CD4-positive, alpha-beta memory T cell (primary cell): ENCODE data around the gene ZNF14. TPM values are rescaled to one million over a fixed set of nuclear protein-coding genes. Genes with fewer than 3 reads are reported as not detected.
A peak's percentile ranks its signal among the peaks of the same experiment; 100 is the strongest.
"Not testable (repeated sequence)": the region's sequence is repeated elsewhere in the genome, so short reads cannot be mapped to it uniquely, and the experiment has no call there.

ENCODE experiments used
- CTCF ChIA-PET: fragments of 350-600 bp; sonication (Branson Sonifier 250); formaldehyde crosslinking; loops from one replicate; lab custom pipeline; 2021; ENCODE audit warnings: inconsistent platforms; ENCODE audit not compliant: partially characterized antibody; lab: Charles Lee
- POLR2A ChIA-PET: fragments of 350-600 bp; sonication (Branson Sonifier 250); formaldehyde crosslinking; loops from one replicate; lab custom pipeline; 2021; ENCODE audit not compliant: partially characterized antibody; lab: Charles Lee
- DNase-seq, 5 donors: peaks; one replicate each; pipeline versions ENCODE4 v3.0.0 to v3.0.0-alpha.2; 2020 to 2022; ENCODE audit warnings: mixed read lengths in 1 of 5
- H3K27ac ChIP-seq: one replicate; pipeline ENCODE4 v1.7.0; 2013; ENCODE audit warnings: low read depth, low read length
- H3K27me3 ChIP-seq: 2 replicates; pipeline ENCODE4 v1.7.0; 2013; ENCODE audit warnings: mild to moderate bottlenecking, low read length, moderate library complexity; ENCODE audit not compliant: insufficient read depth
- H3K36me3 ChIP-seq: 2 replicates; pipeline ENCODE4 v1.7.0; 2013; ENCODE audit warnings: mild to moderate bottlenecking, low read length, moderate library complexity; ENCODE audit not compliant: insufficient read depth
- H3K4me1 ChIP-seq: 2 replicates; pipeline ENCODE4 v1.7.0; 2013; ENCODE audit warnings: mild to moderate bottlenecking, low read length, moderate library complexity; ENCODE audit not compliant: insufficient read depth
- H3K4me3 ChIP-seq, 2 donors: one replicate each; pipeline ENCODE4 v1.7.0; 2013; ENCODE audit warnings: low read length in 2 of 2, mild to moderate bottlenecking in 1 of 2
- H3K9me3 ChIP-seq, 2 donors: one replicate each; pipeline ENCODE4 v1.7.0; 2013; ENCODE audit warnings: low read length in 2 of 2, control low read depth in 1 of 2; ENCODE audit not compliant: control insufficient read depth in 1 of 2
- H3K27ac Mint-ChIP-seq, 7 donors: one replicate each; pipeline ENCODE4 v1.8.0; 2020 to 2021; ENCODE audit warnings: mixed read lengths in 7 of 7, mild to moderate bottlenecking in 6 of 7, inconsistent platforms in 3 of 7, moderate library complexity in 3 of 7
- H3K27me3 Mint-ChIP-seq, 2 donors: one replicate each; pipeline ENCODE4 v1.8.0; 2020 to 2021; ENCODE audit warnings: mixed read lengths in 2 of 2
- H3K36me3 Mint-ChIP-seq, 2 donors: one replicate each; pipeline ENCODE4 v1.8.0; 2020 to 2021; ENCODE audit warnings: mixed read lengths in 2 of 2, inconsistent platforms in 1 of 2, mild to moderate bottlenecking in 1 of 2
- H3K4me1 Mint-ChIP-seq, 4 donors: one replicate each; pipeline ENCODE4 v1.8.0; 2020 to 2021; ENCODE audit warnings: mixed read lengths in 4 of 4, mild to moderate bottlenecking in 1 of 4
- H3K4me3 Mint-ChIP-seq, 8 donors: one replicate each; pipeline ENCODE4 v1.8.0; 2020 to 2021; ENCODE audit warnings: mixed read lengths in 8 of 8, mild to moderate bottlenecking in 7 of 8, moderate library complexity in 6 of 8, inconsistent platforms in 3 of 8
- H3K9me3 Mint-ChIP-seq, 8 donors: one replicate each; pipeline ENCODE4 v1.8.0; 2020 to 2021; ENCODE audit warnings: mixed read lengths in 8 of 8, mild to moderate bottlenecking in 5 of 8, inconsistent platforms in 3 of 8, moderate library complexity in 1 of 8
- intact Hi-C: fragments of 100-400 bp; cut with micrococcal nuclease; formaldehyde crosslinking; loops from one replicate; pipeline ENCODE4 v1.15.1; 2023
- polyA plus RNA-seq, 2 donors: library from polyadenylated mRNA; unstranded; fragments of 300-500 nt; fragmentation: Illumina TruSeq; gene quantifications; one replicate each; pipeline ENCODE4 v1.2.3, GENCODE V29; 2021
- total RNA-seq, 2 experiments: library from RNA; stranded (reverse); gene quantifications; one replicate each; pipeline ENCODE4 v1.2.3, GENCODE V29; 2021

The ZNF14 gene
- total RNA-seq (10 to 100 TPM; 31.2 to 32.2 TPM), polyA plus RNA-seq (10 to 100 TPM; 13.9 to 22.7 TPM)

GRCh38 chr19:19732579-19733501 is at the start of gene ZNF14:
Gene ZNF14, minus strand, starts transcription at chr19:19733112. Its CDS starts 154 bp downstream, at chr19:19732958.
- Mint-ChIP-seq H3K27ac (peak within 1 kb of the TSS; percentile 93 to 99 (median 98)), H3K4me3 (peak within 1 kb of the TSS; percentile 95 to 100 (median 98)), H3K36me3 (peaks cover 37 to 42% of the 10 kb centered on the region in 2 donors), H3K4me1 (peaks cover 11 to 40% (median 24%) of the 10 kb centered on the region in 4 donors), H3K27me3 (no peaks in the 10 kb centered on the region), H3K9me3 (peaks cover 0 to 44% (median 20%) of the 10 kb centered on the region in 8 donors)
- Histone ChIP-seq H3K36me3 (peaks cover 9% of the 10 kb centered on the region), H3K9me3 (peaks cover 0 to 2% of the 10 kb centered on the region in 2 donors), H3K4me1 (peaks cover 18% of the 10 kb centered on the region), H3K27ac (peak within 1 kb of the TSS; percentile 72), H3K4me3 (peak within 1 kb of the TSS; percentile 59 to 81), H3K27me3 (no peaks in the 10 kb centered on the region)
- ChIA-PET CTCF (interaction anchor here (0.7 to 1.6 kb wide), 5 partner anchors 12 to 201 kb away, joined by 3 to 6 read pairs (median 3); partner anchors contain the start of gene ZNF101), POLR2A (interaction anchor here (0.6 to 5.8 kb wide), 33 partner anchors 10 to 1191 kb away, joined by 3 to 127 read pairs (median 3); partner anchors contain the start of genes ATP13A1, NDUFA13, ZNF101 and ZNF253)
- DNase-seq, result peak; percentile 87 to 94 (median 88)
- intact Hi-C loops, result loop anchor here (1.0 to 5.0 kb wide), 6 partner anchors 43 to 201 kb away; partner anchors contain the start of genes ZNF101 and ZNF506

GRCh38 chr19:19781791-19782190 is 48.9 kb upstream of the ZNF14 start:
- H3K27ac ChIP-seq, CTCF ChIA-PET, H3K9me3 Mint-ChIP-seq, H3K4me3 Mint-ChIP-seq, H3K27me3 Mint-ChIP-seq, H3K36me3 ChIP-seq, H3K27ac Mint-ChIP-seq, H3K27me3 ChIP-seq, H3K4me3 ChIP-seq, H3K9me3 ChIP-seq, DNase-seq, intact Hi-C loops: not testable (repeated sequence)
- H3K4me1 ChIP-seq, result peaks cover 22% of the 10 kb centered on the region
- peaks cover 36 to 69% (median 51%) of the 10 kb centered on the region in 4 donors for H3K4me1 Mint-ChIP-seq
- POLR2A ChIA-PET, result interaction anchor here (1.2 to 1.7 kb wide), 3 partner anchors 9 to 49 kb away, joined by 3 to 5 read pairs (median 5); partner anchors contain the start of genes ZNF14 and ZNF506
- peaks cover 32 to 41% of the 10 kb centered on the region in 2 donors for H3K36me3 Mint-ChIP-seq

GRCh38 chr19:19778666-19779065 is 45.8 kb upstream of the ZNF14 start:
- H3K4me3 Mint-ChIP-seq, result peak overlapping the region in 7 of 8 donors; percentile 96 to 100 (median 98)
- H3K27me3 Mint-ChIP-seq, result no peaks in the 10 kb centered on the region
- intact Hi-C loops, result loop anchor here (5.0 kb wide), 1 partner anchor 179 kb away; no protein-coding TSS in a partner anchor
- H3K27ac Mint-ChIP-seq, result peak overlapping the region in 6 of 7 donors; percentile 0 to 85 (median 55)
- POLR2A ChIA-PET, result interaction anchor here (0.7 to 1.6 kb wide), 4 partner anchors 15 to 87 kb away, joined by 3 to 4 read pairs (median 4); partner anchors contain the start of genes ZNF253 and ZNF506
- no peak for DNase-seq
- peaks cover 21 to 25% of the 10 kb centered on the region in 2 donors for H3K36me3 Mint-ChIP-seq
- Histone ChIP-seq H3K9me3 (no peaks in the 10 kb centered on the region), H3K27ac (no peak overlapping the region), H3K27me3 (no peaks in the 10 kb centered on the region), H3K4me3 (no peak overlapping the region), H3K4me1 (peaks cover 31% of the 10 kb centered on the region), H3K36me3 (no peaks in the 10 kb centered on the region)
- H3K4me1 Mint-ChIP-seq, result peaks cover 33 to 67% (median 49%) of the 10 kb centered on the region in 4 donors
- CTCF ChIA-PET, result interaction anchor here (1.3 kb wide), 1 partner anchor 181 kb away, joined by 3 read pairs; no protein-coding TSS in a partner anchor
- no peaks in the 10 kb centered on the region for H3K9me3 Mint-ChIP-seq

- H3K4me3 Mint-ChIP-seq, result peak overlapping the region; percentile 96 to 100 (median 98)
- peak overlapping the region in 5 of 7 donors; percentile 43 to 98 (median 98) for H3K27ac Mint-ChIP-seq
- H3K27me3 Mint-ChIP-seq, result no peaks in the 10 kb centered on the region
- intact Hi-C loops, result loop anchor here (5.0 kb wide), 1 partner anchor 180 kb away; no protein-coding TSS in a partner anchor
- H3K9me3 Mint-ChIP-seq, result peaks cover 0 to 1% (median 0%) of the 10 kb centered on the region in 8 donors
- ChIA-PET CTCF (interaction anchor here (1.3 to 1.4 kb wide), 2 partner anchors 42 to 182 kb away, joined by 3 to 4 read pairs; no protein-coding TSS in a partner anchor), POLR2A (interaction anchor here (1.0 to 3.7 kb wide), 7 partner anchors 12 to 262 kb away, joined by 3 to 70 read pairs (median 14); partner anchors contain the start of genes NDUFA13, TSSK6, ZNF101 and ZNF253)
- H3K36me3 Mint-ChIP-seq, result peaks cover 17 to 22% of the 10 kb centered on the region in 2 donors
- H3K9me3 ChIP-seq, result no peaks in the 10 kb centered on the region
- peaks cover 31% of the 10 kb centered on the region for H3K4me1 ChIP-seq
- no peaks in the 10 kb centered on the region for H3K36me3 ChIP-seq
- no peaks in the 10 kb centered on the region for H3K27me3 ChIP-seq
- H3K4me1 Mint-ChIP-seq, result peaks cover 30 to 63% (median 45%) of the 10 kb centered on the region in 4 donors
- H3K4me3 ChIP-seq, result no peak overlapping the region
- DNase-seq, result no peak
- H3K27ac ChIP-seq, result peak overlapping the region; percentile 70
Observed at GRCh38 chr19:19777692-19778091, 44.8 kb upstream of the ZNF14 start.

- peak overlapping the region; percentile 96 to 100 (median 98) for H3K4me3 Mint-ChIP-seq
- CTCF ChIA-PET, result interaction anchor here (1.0 to 1.5 kb wide), 7 partner anchors 9 to 223 kb away, joined by 3 to 5 read pairs (median 3); partner anchors contain the start of genes ZNF253 and ZNF506
Observed at GRCh38 chr19:19776206-19777008, 43.5 kb upstream of the ZNF14 start.

GRCh38 chr19:19775891-19776205 is 42.9 kb upstream of the ZNF14 start:
- Mint-ChIP-seq H3K4me1 (peaks cover 27 to 51% (median 39%) of the 10 kb centered on the region in 4 donors), H3K9me3 (peaks cover 0 to 3% (median 0%) of the 10 kb centered on the region in 8 donors), H3K27ac (peak overlapping the region; percentile 85 to 99 (median 98)), H3K36me3 (peaks cover 11 to 17% of the 10 kb centered on the region in 2 donors), H3K27me3 (no peaks in the 10 kb centered on the region), H3K4me3 (peak overlapping the region; percentile 96 to 100 (median 98))
- no peak for DNase-seq
- intact Hi-C loops, result loop anchor here (1.0 to 5.0 kb wide), 7 partner anchors 43 to 181 kb away; partner anchors contain the start of genes ATP13A1, ZNF101, ZNF14 and ZNF253
- ChIA-PET POLR2A (interaction anchor here (0.8 to 3.7 kb wide), 24 partner anchors 9 to 1621 kb away, joined by 3 to 70 read pairs (median 6); partner anchors contain the start of genes ATP13A1, GATAD2A, NDUFA13 and TSSK6), CTCF (interaction anchor here (0.8 to 1.5 kb wide), 8 partner anchors 9 to 243 kb away, joined by 3 to 5 read pairs (median 3); partner anchors contain the start of genes ZNF253 and ZNF506)
- Histone ChIP-seq H3K9me3 (no peaks in the 10 kb centered on the region), H3K27me3 (no peaks in the 10 kb centered on the region), H3K36me3 (no peaks in the 10 kb centered on the region), H3K4me1 (peaks cover 31% of the 10 kb centered on the region), H3K4me3 (peak overlapping the region; percentile 100), H3K27ac (peak overlapping the region; percentile 70)

More at GRCh38 chr19:19776206-19777008, 43.5 kb upstream of the ZNF14 start:
- H3K4me3 ChIP-seq, result peak overlapping the region; percentile 100
- POLR2A ChIA-PET, result interaction anchor here (0.6 to 3.7 kb wide), 26 partner anchors 9 to 1621 kb away, joined by 3 to 70 read pairs (median 4); partner anchors contain the start of genes ATP13A1, GATAD2A, NDUFA13 and TSSK6
- H3K36me3 ChIP-seq, result no peaks in the 10 kb centered on the region
- Mint-ChIP-seq H3K27me3 (no peaks in the 10 kb centered on the region), H3K4me1 (peaks cover 28 to 51% (median 38%) of the 10 kb centered on the region in 4 donors), H3K9me3 (peaks cover 0 to 1% (median 0%) of the 10 kb centered on the region in 8 donors), H3K36me3 (peaks cover 9 to 17% of the 10 kb centered on the region in 2 donors), H3K27ac (peak overlapping the region; percentile 85 to 99 (median 98))
- intact Hi-C loops, result loop anchor here (1.0 to 5.0 kb wide), 7 partner anchors 43 to 181 kb away; partner anchors contain the start of genes ATP13A1, ZNF101, ZNF14 and ZNF253
- H3K27ac ChIP-seq, result peak overlapping the region; percentile 70
- no peaks in the 10 kb centered on the region for H3K9me3 ChIP-seq
- H3K4me1 ChIP-seq, result peaks cover 31% of the 10 kb centered on the region
- H3K27me3 ChIP-seq, result no peaks in the 10 kb centered on the region
- DNase-seq, result peak; percentile 90 to 97 (median 92)
